DOHH2 (cell line): ENCODE data around the gene TEAD4.

Source experiments
- EZH2phosphoT487 ChIP-seq: fragments of 200-600 bp; sonication (generic); IDR thresholded peaks from 2 replicates; pipeline ENCODE4 v1.6.1; 2017; ENCODE audit warnings: borderline replicate concordance, mild to moderate bottlenecking, antibody characterized with exemption, low read length, moderate library complexity, mixed read lengths
- TF ChIP-seq, protein P1 (sequence below): fragments of 200-600 bp; sonication (generic); IDR thresholded peaks from one replicate; pipeline ENCODE4 v1.5.1; 2014; ENCODE audit warnings: antibody characterized with exemption, mild to moderate bottlenecking, low read depth, low read length; ENCODE audit not compliant: poor library complexity, severe bottlenecking

DNA sequence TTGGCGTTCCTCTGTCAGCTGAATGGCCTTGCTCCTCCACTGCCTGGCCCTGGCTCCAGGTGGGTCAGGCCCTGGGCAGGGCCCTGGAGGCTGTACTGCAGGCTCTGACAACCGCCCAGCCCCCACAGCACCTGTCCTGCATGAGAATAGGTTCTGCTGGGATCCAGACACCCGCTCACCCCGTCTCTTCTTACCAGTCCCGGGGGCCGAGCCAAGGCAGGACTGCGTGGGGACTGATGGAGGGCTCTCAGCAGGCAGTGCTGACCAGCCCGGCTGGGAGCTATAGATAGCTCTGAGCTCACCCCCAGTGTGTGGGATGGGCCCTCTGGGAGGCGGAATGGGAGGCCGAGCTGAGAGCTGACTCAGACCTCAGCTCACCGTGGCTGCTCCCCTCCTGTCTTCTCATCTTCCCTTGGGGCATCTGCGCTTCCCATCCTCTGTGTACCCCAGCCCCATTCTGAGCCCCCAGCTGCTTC lies 39.6 kb downstream of the TEAD4 start:
- TF ChIP-seq, protein P1, sequence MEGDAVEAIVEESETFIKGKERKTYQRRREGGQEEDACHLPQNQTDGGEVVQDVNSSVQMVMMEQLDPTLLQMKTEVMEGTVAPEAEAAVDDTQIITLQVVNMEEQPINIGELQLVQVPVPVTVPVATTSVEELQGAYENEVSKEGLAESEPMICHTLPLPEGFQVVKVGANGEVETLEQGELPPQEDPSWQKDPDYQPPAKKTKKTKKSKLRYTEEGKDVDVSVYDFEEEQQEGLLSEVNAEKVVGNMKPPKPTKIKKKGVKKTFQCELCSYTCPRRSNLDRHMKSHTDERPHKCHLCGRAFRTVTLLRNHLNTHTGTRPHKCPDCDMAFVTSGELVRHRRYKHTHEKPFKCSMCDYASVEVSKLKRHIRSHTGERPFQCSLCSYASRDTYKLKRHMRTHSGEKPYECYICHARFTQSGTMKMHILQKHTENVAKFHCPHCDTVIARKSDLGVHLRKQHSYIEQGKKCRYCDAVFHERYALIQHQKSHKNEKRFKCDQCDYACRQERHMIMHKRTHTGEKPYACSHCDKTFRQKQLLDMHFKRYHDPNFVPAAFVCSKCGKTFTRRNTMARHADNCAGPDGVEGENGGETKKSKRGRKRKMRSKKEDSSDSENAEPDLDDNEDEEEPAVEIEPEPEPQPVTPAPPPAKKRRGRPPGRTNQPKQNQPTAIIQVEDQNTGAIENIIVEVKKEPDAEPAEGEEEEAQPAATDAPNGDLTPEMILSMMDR, result no peak
- TF ChIP-seq EZH2phosphoT487, result no peak
